Measurements from ENCODE around the gene BYSL. TPM values are rescaled to one million over a fixed set of nuclear protein-coding genes. Genes with fewer than 3 reads are reported as not detected.

Gene BYSL
- polyA plus RNA-seq, 4 donors: 3.8 to 16.1 (median 9.4) TPM

GRCh38 chr6:41958022-41958856 is 36.9 kb downstream of the BYSL start:
- H3K4me3 ChIP-seq (ENCODE audit: low read depth in 1 of 3, low read length in 3 of 3): no peak overlapping the region
- no peak for FAIRE-seq

GRCh38 chr6:41960028-41960427 is 38.7 kb downstream of the BYSL start:
- H3K4me3 ChIP-seq (ENCODE audit: low read depth in 1 of 3, low read length in 3 of 3): no peak overlapping the region
- FAIRE-seq (no peak), DNase-seq (no peak)
- WGBS, 3 donors: 87 to 96% (median 91%) methylated on average over 4 of the region's 4 CpGs
- no peaks in the 10 kb centered on the region for H3K4me1 ChIP-seq (ENCODE audit: control insufficient read depth in 3 of 3, insufficient read depth in 2 of 3, low read depth in 1 of 3, low read length in 2 of 3)
- no peaks in the 10 kb centered on the region for H3K9me3 ChIP-seq (ENCODE audit: control insufficient read depth in 2 of 2, insufficient read depth in 1 of 2, low read depth in 1 of 2, low read length in 1 of 2)
- H3K36me3 ChIP-seq (ENCODE audit: control insufficient read depth in 3 of 3, insufficient read depth in 2 of 3, low read depth in 1 of 3, low read length in 3 of 3): peaks cover 0 to 2% (median 0%) of the 10 kb centered on the region in 3 donors
- H3K27me3 ChIP-seq (ENCODE audit: control insufficient read depth in 3 of 3, insufficient read depth in 3 of 3, low read length in 3 of 3): no peaks in the 10 kb centered on the region
- H3K27ac ChIP-seq (ENCODE audit: low read depth in 1 of 3, low read length in 2 of 3): no peak overlapping the region

More at GRCh38 chr6:41958022-41958856, 36.9 kb downstream of the BYSL start:
- no peak overlapping the region for H3K27ac ChIP-seq (ENCODE audit: low read depth in 1 of 3, low read length in 2 of 3)
- no peaks in the 10 kb centered on the region for H3K9me3 ChIP-seq (ENCODE audit: control insufficient read depth in 2 of 2, insufficient read depth in 1 of 2, low read depth in 1 of 2, low read length in 1 of 2)
- H3K4me1 ChIP-seq (ENCODE audit: control insufficient read depth in 3 of 3, insufficient read depth in 2 of 3, low read depth in 1 of 3, low read length in 2 of 3): no peaks in the 10 kb centered on the region
- WGBS, 3 donors: 81 to 92% (median 84%) methylated on average over 6 of the region's 6 CpGs
- peaks cover 0 to 2% (median 0%) of the 10 kb centered on the region in 3 donors for H3K36me3 ChIP-seq (ENCODE audit: control insufficient read depth in 3 of 3, insufficient read depth in 2 of 3, low read depth in 1 of 3, low read length in 3 of 3)
- H3K27me3 ChIP-seq (ENCODE audit: control insufficient read depth in 3 of 3, insufficient read depth in 3 of 3, low read length in 3 of 3): no peaks in the 10 kb centered on the region
- DNase-seq: no peak

- no peaks in the 10 kb centered on the region for H3K4me1 ChIP-seq (ENCODE audit: control insufficient read depth in 3 of 3, insufficient read depth in 2 of 3, low read depth in 1 of 3, low read length in 2 of 3)
- DNase-seq: no peak
- H3K9me3 ChIP-seq (ENCODE audit: control insufficient read depth in 2 of 2, insufficient read depth in 1 of 2, low read depth in 1 of 2, low read length in 1 of 2): no peaks in the 10 kb centered on the region
- no peaks in the 10 kb centered on the region for H3K36me3 ChIP-seq (ENCODE audit: control insufficient read depth in 3 of 3, insufficient read depth in 2 of 3, low read depth in 1 of 3, low read length in 3 of 3)
- no peak overlapping the region for H3K4me3 ChIP-seq (ENCODE audit: low read depth in 1 of 3, low read length in 3 of 3)
- no peak for FAIRE-seq
- 0 to 48% (median 27%) methylated on average over 1 of the region's 1 CpG for WGBS, 3 donors
- no peak overlapping the region for H3K27ac ChIP-seq (ENCODE audit: low read depth in 1 of 3, low read length in 2 of 3)
- no peaks in the 10 kb centered on the region for H3K27me3 ChIP-seq (ENCODE audit: control insufficient read depth in 3 of 3, insufficient read depth in 3 of 3, low read length in 3 of 3)
Measured at GRCh38 chr6:41963371-41963770, 42.1 kb downstream of the BYSL start.

- no peak overlapping the region for H3K4me3 ChIP-seq (ENCODE audit: low read depth in 1 of 3, low read length in 3 of 3)
- no peaks in the 10 kb centered on the region for H3K27me3 ChIP-seq (ENCODE audit: control insufficient read depth in 3 of 3, insufficient read depth in 3 of 3, low read length in 3 of 3)
- H3K9me3 ChIP-seq (ENCODE audit: control insufficient read depth in 2 of 2, insufficient read depth in 1 of 2, low read depth in 1 of 2, low read length in 1 of 2): no peaks in the 10 kb centered on the region
- FAIRE-seq (no peak), DNase-seq (no peak)
- H3K27ac ChIP-seq (ENCODE audit: low read depth in 1 of 3, low read length in 2 of 3): no peak overlapping the region
- no peaks in the 10 kb centered on the region for H3K4me1 ChIP-seq (ENCODE audit: control insufficient read depth in 3 of 3, insufficient read depth in 2 of 3, low read depth in 1 of 3, low read length in 2 of 3)
- H3K36me3 ChIP-seq (ENCODE audit: control insufficient read depth in 3 of 3, insufficient read depth in 2 of 3, low read depth in 1 of 3, low read length in 3 of 3): no peaks in the 10 kb centered on the region
- WGBS, 3 donors: 74 to 85% (median 75%) methylated on average over 2 of the region's 2 CpGs
Measured at GRCh38 chr6:41964201-41964887, 43.0 kb downstream of the BYSL start.

GRCh38 chr6:41965429-41966213 is 44.3 kb downstream of the BYSL start:
- no peaks in the 10 kb centered on the region for H3K4me1 ChIP-seq (ENCODE audit: control insufficient read depth in 3 of 3, insufficient read depth in 2 of 3, low read depth in 1 of 3, low read length in 2 of 3)
- H3K27me3 ChIP-seq (ENCODE audit: control insufficient read depth in 3 of 3, insufficient read depth in 3 of 3, low read length in 3 of 3): no peaks in the 10 kb centered on the region
- no peaks in the 10 kb centered on the region for H3K9me3 ChIP-seq (ENCODE audit: control insufficient read depth in 2 of 2, insufficient read depth in 1 of 2, low read depth in 1 of 2, low read length in 1 of 2)
- WGBS, 3 donors: 69 to 81% (median 73%) methylated on average over 11 of the region's 11 CpGs
- DNase-seq (peak in 1 of 2 donors; percentile 12), FAIRE-seq (no peak)
- H3K36me3 ChIP-seq (ENCODE audit: control insufficient read depth in 3 of 3, insufficient read depth in 2 of 3, low read depth in 1 of 3, low read length in 3 of 3): no peaks in the 10 kb centered on the region
- H3K4me3 ChIP-seq (ENCODE audit: low read depth in 1 of 3, low read length in 3 of 3): no peak overlapping the region
- no peak overlapping the region for H3K27ac ChIP-seq (ENCODE audit: low read depth in 1 of 3, low read length in 2 of 3)

GRCh38 chr6:41966214-41966920 is 45.1 kb downstream of the BYSL start:
- WGBS, 3 donors: 74 to 94% (median 77%) methylated on average over 4 to 5 of the region's 5 CpGs

GRCh38 chr6:41966961-41967311 is 45.6 kb downstream of the BYSL start:
- no peaks in the 10 kb centered on the region for H3K27me3 ChIP-seq (ENCODE audit: control insufficient read depth in 3 of 3, insufficient read depth in 3 of 3, low read length in 3 of 3)
- H3K36me3 ChIP-seq (ENCODE audit: control insufficient read depth in 3 of 3, insufficient read depth in 2 of 3, low read depth in 1 of 3, low read length in 3 of 3): no peaks in the 10 kb centered on the region
- H3K4me3 ChIP-seq (ENCODE audit: low read depth in 1 of 3, low read length in 3 of 3): no peak overlapping the region
- H3K27ac ChIP-seq (ENCODE audit: low read depth in 1 of 3, low read length in 2 of 3): no peak overlapping the region
- no peak for FAIRE-seq
- H3K4me1 ChIP-seq (ENCODE audit: control insufficient read depth in 3 of 3, insufficient read depth in 2 of 3, low read depth in 1 of 3, low read length in 2 of 3): no peaks in the 10 kb centered on the region
- H3K9me3 ChIP-seq (ENCODE audit: control insufficient read depth in 2 of 2, insufficient read depth in 1 of 2, low read depth in 1 of 2, low read length in 1 of 2): no peaks in the 10 kb centered on the region
- DNase-seq: no peak
- 80 to 88% (median 86%) methylated on average over 4 of the region's 4 CpGs for whole genome bisulfite sequencing, 3 donors

More at GRCh38 chr6:41966214-41966920, 45.1 kb downstream of the BYSL start:
- Histone ChIP-seq H3K27ac (ENCODE audit: low read depth in 1 of 3, low read length in 2 of 3) (no peak overlapping the region), H3K4me1 (ENCODE audit: control insufficient read depth in 3 of 3, insufficient read depth in 2 of 3, low read depth in 1 of 3, low read length in 2 of 3) (no peaks in the 10 kb centered on the region), H3K9me3 (ENCODE audit: control insufficient read depth in 2 of 2, insufficient read depth in 1 of 2, low read depth in 1 of 2, low read length in 1 of 2) (no peaks in the 10 kb centered on the region), H3K27me3 (ENCODE audit: control insufficient read depth in 3 of 3, insufficient read depth in 3 of 3, low read length in 3 of 3) (no peaks in the 10 kb centered on the region), H3K36me3 (ENCODE audit: control insufficient read depth in 3 of 3, insufficient read depth in 2 of 3, low read depth in 1 of 3, low read length in 3 of 3) (no peaks in the 10 kb centered on the region), H3K4me3 (ENCODE audit: low read depth in 1 of 3, low read length in 3 of 3) (no peak overlapping the region)
- FAIRE-seq: no peak
- no peak for DNase-seq
